Measurements from ENCODE around the gene PXN. TPM values are rescaled to one million over a fixed set of nuclear protein-coding genes. Genes with fewer than 3 reads are reported as not detected.

PXN gene
- total RNA-seq, 1 donor, result 63.0 TPM

GRCh38 chr12:120230974-120231315 lies 34.6 kb downstream of the PXN start:
- no peak for TF ChIP-seq CTCF (IDR thresholded peaks at IDR 0.05; ENCODE audit: insufficient read depth, low read depth, low read length)
- H3K4me3 ChIP-seq (ENCODE audit: low read depth, low read length), result peak overlapping the region; percentile 28
- no peak for DNase-seq (ENCODE audit: low read depth)

- peak overlapping the region; percentile 28 for H3K4me3 ChIP-seq (ENCODE audit: low read depth, low read length)
- TF ChIP-seq CTCF (IDR thresholded peaks at IDR 0.05; ENCODE audit: insufficient read depth, low read depth, low read length), result no peak
- peak; percentile 98 for DNase-seq (ENCODE audit: low read depth)
These were observed 35.1 kb downstream of the PXN start for GRCh38 chr12:120230326-120230973.

- peak overlapping the region; percentile 2 for H3K4me3 ChIP-seq (ENCODE audit: low read depth, low read length)
- peak; percentile 84 for DNase-seq (ENCODE audit: low read depth)
- no peak for TF ChIP-seq CTCF (IDR thresholded peaks at IDR 0.05; ENCODE audit: insufficient read depth, low read depth, low read length)
These were observed 35.8 kb downstream of the PXN start for GRCh38 chr12:120229487-120230325.

GRCh38 chr12:120229071-120229486 lies 36.5 kb downstream of the PXN start:
- peak; percentile 62 for DNase-seq (ENCODE audit: low read depth)
- no peak overlapping the region for H3K4me3 ChIP-seq (ENCODE audit: low read depth, low read length)
- no peak for TF ChIP-seq CTCF (IDR thresholded peaks at IDR 0.05; ENCODE audit: insufficient read depth, low read depth, low read length)

GRCh38 chr12:120228291-120229070 lies 37.0 kb downstream of the PXN start:
- DNase-seq (ENCODE audit: low read depth), result peak; percentile 87
- peak; percentile 96 for TF ChIP-seq CTCF (IDR thresholded peaks at IDR 0.05; ENCODE audit: insufficient read depth, low read depth, low read length)
- H3K4me3 ChIP-seq (ENCODE audit: low read depth, low read length), result no peak overlapping the region

GRCh38 chr12:120228041-120228290 lies 37.6 kb downstream of the PXN start:
- TF ChIP-seq CTCF (IDR thresholded peaks at IDR 0.05; ENCODE audit: insufficient read depth, low read depth, low read length), result no peak
- no peak overlapping the region for H3K4me3 ChIP-seq (ENCODE audit: low read depth, low read length)
- no peak for DNase-seq (ENCODE audit: low read depth)
